Mammary epithelial cell (primary cell): ENCODE data around the gene ANGEL1.

Experiments used
- CTCF ChIP-seq, 2 donors: IDR thresholded peaks in 1 of 2; conservative IDR thresholded peaks in 1 of 2; 2 replicates each; pipeline ENCODE4 v1.5.1; 2011 to 2012; ENCODE audit warnings: inconsistent platforms in 2 of 2, low read length in 2 of 2, mild to moderate bottlenecking in 2 of 2, control low read depth in 1 of 2, low read depth in 1 of 2; ENCODE audit not compliant: insufficient read depth in 1 of 2; ENCODE audit errors: extremely low read depth in 1 of 2
- EZH2 ChIP-seq: IDR thresholded peaks from 2 replicates; pipeline ENCODE4 v1.6.1; 2012; ENCODE audit warnings: low read length, inconsistent platforms, borderline replicate concordance

- TF ChIP-seq CTCF (conservative IDR thresholded peaks at IDR 0.05 in 1 of 2, IDR thresholded peaks at IDR 0.05 in 1 of 2; ENCODE audit: extremely low read depth in 1 of 2, insufficient read depth in 1 of 2, low read depth in 1 of 2, low read length in 2 of 2) (no peak), EZH2 (no peak)
Measured at GRCh38 chr14:76753541-76754198, 59.0 kb downstream of the ANGEL1 start.
